MM.1S (cell line): Measurements from ENCODE around the gene ZNF343.

Source experiments
- DNase-seq: peaks from one replicate; pipeline ENCODE4 v3.0.0-alpha.2; 2015
- H2AFZ ChIP-seq: fragments of 300-600 bp; sonication (generic); 2 replicates; pipeline ENCODE4 v1.6.0; 2016; ENCODE audit warnings: antibody characterized with exemption, low read length
- H3F3A ChIP-seq: fragments of 300-600 bp; sonication (generic); 2 replicates; pipeline ENCODE4 v1.6.1; 2016; ENCODE audit warnings: mild to moderate bottlenecking, antibody characterized with exemption, low read length, moderate library complexity, mixed read lengths; ENCODE audit not compliant: insufficient read depth
- H3K27ac ChIP-seq: fragments of 300-600 bp; sonication (generic); 2 replicates; pipeline ENCODE4 v1.5.1; 2016; ENCODE audit warnings: mild to moderate bottlenecking, low read length
- H3K27me3 ChIP-seq: fragments of 300-600 bp; sonication (generic); replicated peaks from 2 replicates; pipeline ENCODE4 v1.6.0; 2016; ENCODE audit warnings: low read length; ENCODE audit not compliant: insufficient read depth
- H3K36me3 ChIP-seq: fragments of 300-600 bp; sonication (generic); replicated peaks from 2 replicates; pipeline ENCODE4 v1.6.1; 2016; ENCODE audit warnings: mild to moderate bottlenecking, low read length, mixed read lengths; ENCODE audit not compliant: insufficient read depth
- H3K4me1 ChIP-seq: fragments of 300-600 bp; sonication (generic); 2 replicates; pipeline ENCODE4 v1.6.1; 2016; ENCODE audit warnings: low read length, mixed read lengths
- H3K4me2 ChIP-seq: fragments of 300-600 bp; sonication (generic); 2 replicates; pipeline ENCODE4 v1.6.0; 2016; ENCODE audit warnings: low read depth, low read length
- H3K4me3 ChIP-seq: fragments of 300-600 bp; sonication (generic); 2 replicates; pipeline ENCODE4 v1.5.1; 2016; ENCODE audit warnings: low read length, mixed read lengths
- H3K79me2 ChIP-seq: fragments of 300-600 bp; sonication (generic); 2 replicates; pipeline ENCODE4 v1.6.1; 2016; ENCODE audit warnings: mixed run types, low read length, mixed read lengths
- H3K9ac ChIP-seq: fragments of 300-600 bp; sonication (generic); 2 replicates; pipeline ENCODE4 v1.6.1; 2016; ENCODE audit warnings: low read length, mixed read lengths
- H3K9me2 ChIP-seq: fragments of 300-600 bp; sonication (generic); replicated peaks from 2 replicates; pipeline ENCODE4 v1.6.1; 2016; ENCODE audit warnings: mild to moderate bottlenecking, low read length, mixed read lengths; ENCODE audit not compliant: insufficient read depth
- H3K9me3 ChIP-seq: fragments of 300-600 bp; sonication (generic); replicated peaks from 2 replicates; pipeline ENCODE4 v1.6.1; 2016; ENCODE audit warnings: mild to moderate bottlenecking, low read length, mixed read lengths; ENCODE audit not compliant: insufficient read depth
- H4K20me1 ChIP-seq: fragments of 300-600 bp; sonication (generic); 2 replicates; pipeline ENCODE4 v1.6.1; 2016; ENCODE audit warnings: mild to moderate bottlenecking, low read length, moderate library complexity, mixed read lengths; ENCODE audit not compliant: insufficient read depth
- CTCF ChIP-seq: fragments of 300-600 bp; sonication (generic); IDR thresholded peaks from 2 replicates; pipeline ENCODE4 v1.5.1; 2016; ENCODE audit warnings: antibody characterized with exemption, low read length, mixed read lengths
- EZH2 ChIP-seq: fragments of 300-600 bp; sonication (generic); optimal IDR thresholded peaks from 2 replicates; pipeline ENCODE3; 2017; ENCODE audit warnings: low read depth, mild to moderate bottlenecking, antibody characterized with exemption, low read length, mixed read lengths
- EZH2phosphoT487 ChIP-seq: fragments of 300-600 bp; sonication (generic); IDR thresholded peaks from 2 replicates; pipeline ENCODE4 v1.6.1; 2018; ENCODE audit warnings: antibody characterized with exemption, low read length

ZNF343 gene

DNA sequence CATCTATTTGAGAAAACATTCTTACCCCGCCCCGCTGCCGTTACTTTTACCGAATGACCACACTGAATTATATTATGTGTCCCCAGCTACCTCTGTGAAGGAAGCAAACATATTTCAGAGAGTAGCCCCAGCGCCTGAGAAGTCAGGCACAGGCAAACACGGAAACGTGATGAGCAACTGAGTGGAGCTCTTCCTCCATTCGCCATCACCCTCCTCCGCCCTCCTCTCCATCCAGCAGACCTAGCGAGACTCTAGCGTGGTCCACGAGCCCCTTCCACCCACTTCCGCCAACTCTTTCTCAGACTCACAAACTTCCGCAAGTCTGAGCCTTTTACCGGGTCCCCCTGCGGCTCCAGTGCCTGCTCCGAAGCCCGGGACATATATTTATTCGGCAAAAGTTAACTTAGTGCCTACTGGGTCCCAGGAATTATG lies 38.7 kb downstream of the ZNF343 start:
- Histone ChIP-seq H3K4me1 (peaks cover 15% of the 10 kb centered on the region), H3K4me2 (peak overlapping the region; percentile 85; the same call in 1 of the 2 replicates), H3K9me3 (no peaks in the 10 kb centered on the region), H3K9ac (peak overlapping the region; percentile 100), H3K27ac (peak overlapping the region; percentile 90), H3K36me3 (peaks cover 21% of the 10 kb centered on the region), H3K79me2 (peaks cover 56% of the 10 kb centered on the region), H3F3A (peaks cover 11% of the 10 kb centered on the region), H2AFZ (peak overlapping the region; percentile 59), H4K20me1 (peaks cover 41% of the 10 kb centered on the region), H3K4me3 (peak overlapping the region; percentile 75), H3K27me3 (no peaks in the 10 kb centered on the region), H3K9me2 (no peaks in the 10 kb centered on the region)
- TF ChIP-seq EZH2phosphoT487 (no peak), EZH2 (no peak), CTCF (no peak)
- DNase-seq = peak; percentile 53

DNA sequence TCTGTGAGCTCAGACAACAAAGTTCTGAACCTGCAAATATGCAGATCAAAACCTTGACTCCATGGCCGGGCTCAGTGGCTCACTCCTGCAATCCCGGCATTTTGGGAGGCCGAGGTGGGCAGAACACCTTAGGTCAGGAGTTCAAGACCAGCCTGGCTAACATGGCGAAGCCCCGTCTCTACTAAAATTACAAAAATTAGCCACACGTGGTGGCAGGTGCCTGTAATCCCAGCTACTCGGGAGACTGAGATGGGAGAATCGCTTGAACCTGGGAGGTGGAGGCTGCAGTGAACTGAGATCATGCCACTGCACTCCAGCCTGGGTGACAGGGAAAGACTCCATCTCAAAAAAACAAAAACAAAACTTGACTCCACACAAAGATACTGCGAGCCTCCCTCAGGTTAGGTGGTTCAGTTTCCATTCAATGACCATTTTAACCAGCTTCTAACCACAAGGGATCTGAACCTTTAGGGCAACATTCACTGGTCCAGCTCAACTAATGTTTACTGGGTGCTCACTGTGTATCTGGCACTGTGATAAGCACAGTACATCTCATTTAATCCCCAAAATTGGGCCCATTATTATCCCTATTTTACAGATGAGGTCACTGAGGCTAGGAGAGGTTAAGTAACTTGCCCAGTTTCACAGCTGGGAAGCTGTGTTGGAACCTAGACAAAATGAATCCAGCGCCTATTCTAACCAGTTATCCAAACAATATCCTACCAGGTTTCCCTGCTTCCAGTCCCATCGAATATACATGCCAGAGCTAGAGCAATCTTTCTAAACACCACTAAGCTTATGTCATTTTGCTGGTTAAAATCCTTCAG lies 39.9 kb downstream of the ZNF343 start:
- Histone ChIP-seq H3K27me3 (no peaks in the 10 kb centered on the region), H3K79me2 (peaks cover 66% of the 10 kb centered on the region), H3K4me2 (peak overlapping the region; percentile 85), H3K27ac (no peak overlapping the region; the same call in 1 of the 2 replicates), H3F3A (peaks cover 14% of the 10 kb centered on the region), H3K9ac (peak overlapping the region; percentile 100; the same call in 1 of the 2 replicates), H3K9me3 (no peaks in the 10 kb centered on the region), H3K9me2 (no peaks in the 10 kb centered on the region), H3K4me3 (peak overlapping the region; percentile 75), H3K36me3 (peaks cover 28% of the 10 kb centered on the region), H4K20me1 (peaks cover 44% of the 10 kb centered on the region), H3K4me1 (peaks cover 15% of the 10 kb centered on the region), H2AFZ (no peak overlapping the region)
- peak; percentile 24 for DNase-seq
- TF ChIP-seq EZH2phosphoT487 (no peak), CTCF (no peak), EZH2 (no peak)

GRCh38 chr20:2467412-2467811 lies 41.3 kb downstream of the ZNF343 start:
- Histone ChIP-seq H3F3A (peaks cover 22% of the 10 kb centered on the region), H3K79me2 (peaks cover 77% of the 10 kb centered on the region), H3K27me3 (no peaks in the 10 kb centered on the region)

More at GRCh38 chr20:2467412-2467811, 41.3 kb downstream of the ZNF343 start:
- H4K20me1 ChIP-seq = peaks cover 44% of the 10 kb centered on the region
- H3K36me3 ChIP-seq = peaks cover 41% of the 10 kb centered on the region
- no peak overlapping the region for H3K9ac ChIP-seq
- H2AFZ ChIP-seq = no peak overlapping the region
- no peaks in the 10 kb centered on the region for H3K9me2 ChIP-seq
- no peak overlapping the region for H3K27ac ChIP-seq
- no peak overlapping the region for H3K4me2 ChIP-seq
- no peaks in the 10 kb centered on the region for H3K9me3 ChIP-seq
- DNase-seq = no peak
- peaks cover 15% of the 10 kb centered on the region for H3K4me1 ChIP-seq
- no peak for TF ChIP-seq CTCF
- no peak for TF ChIP-seq EZH2phosphoT487
- H3K4me3 ChIP-seq = no peak overlapping the region
